Measurements from ENCODE around the gene PPM1M.

The PPM1M gene

DNA sequence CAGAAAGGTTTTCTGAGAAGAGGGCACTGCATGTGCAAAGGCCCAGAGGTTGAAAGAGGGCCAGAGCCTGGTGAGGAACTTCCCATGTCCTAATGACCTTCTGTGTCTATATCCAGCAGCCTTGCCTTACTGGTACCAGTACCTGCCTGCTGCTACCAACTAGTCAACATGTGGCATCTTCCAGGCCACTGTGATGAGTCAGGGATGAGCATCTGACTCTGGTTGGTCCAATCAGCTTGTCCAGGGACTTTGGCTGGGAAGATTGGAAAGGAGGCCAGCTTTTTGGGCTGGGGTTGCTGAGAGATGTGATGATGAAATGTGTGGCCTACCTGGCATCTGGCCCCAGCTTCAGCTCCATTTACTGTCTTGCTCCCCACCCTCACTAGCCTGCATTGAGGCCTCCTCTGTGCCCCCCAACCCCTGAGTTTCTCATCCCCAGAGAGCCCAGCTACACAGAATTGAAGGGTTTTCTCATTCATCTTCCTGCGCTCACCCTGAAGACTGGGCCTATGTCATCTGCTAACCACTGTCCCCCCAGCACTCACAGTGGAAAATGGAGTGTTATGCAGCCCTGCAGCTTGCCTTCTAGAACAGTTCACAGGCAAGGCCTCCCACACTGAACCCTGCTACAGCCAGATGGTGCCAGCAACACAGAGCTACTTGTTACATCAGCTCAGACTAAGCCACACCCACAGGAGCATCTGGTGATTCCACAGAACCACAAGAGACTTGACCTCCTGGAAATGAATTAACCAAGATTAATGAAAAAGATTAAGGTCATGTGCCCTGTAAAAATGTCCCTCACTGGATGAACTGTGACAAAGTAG lies 5.3 kb upstream of the PPM1M start:
- peak; percentile 77 for DNase-seq (ENCODE audit: low read depth)
- TF ChIP-seq MYC (IDR thresholded peaks at IDR 0.05; ENCODE audit: low read depth, low read length) (no peak), POLR2A (IDR thresholded peaks at IDR 0.05; ENCODE audit: extremely low read depth, insufficient read length) (no peak), CTCF (IDR thresholded peaks at IDR 0.05; ENCODE audit: low read depth, low read length) (no peak)
- TF ChIP-seq, protein P1, sequence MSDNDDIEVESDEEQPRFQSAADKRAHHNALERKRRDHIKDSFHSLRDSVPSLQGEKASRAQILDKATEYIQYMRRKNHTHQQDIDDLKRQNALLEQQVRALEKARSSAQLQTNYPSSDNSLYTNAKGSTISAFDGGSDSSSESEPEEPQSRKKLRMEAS (IDR thresholded peaks at IDR 0.05; ENCODE audit: low read depth, low read length) = no peak
- peak overlapping the region; percentile 99 for H3K4me3 ChIP-seq (ENCODE audit: low read depth, low read length)

- TF ChIP-seq, protein P1 (IDR thresholded peaks at IDR 0.05; ENCODE audit: low read depth, low read length) = no peak
- TF ChIP-seq MYC (IDR thresholded peaks at IDR 0.05; ENCODE audit: low read depth, low read length) = no peak
- TF ChIP-seq POLR2A (IDR thresholded peaks at IDR 0.05; ENCODE audit: extremely low read depth, insufficient read length) = no peak
- no peak for TF ChIP-seq CTCF (IDR thresholded peaks at IDR 0.05; ENCODE audit: low read depth, low read length)
- no peak for DNase-seq (ENCODE audit: low read depth)
- H3K4me3 ChIP-seq (ENCODE audit: low read depth, low read length) = no peak overlapping the region
Measured at GRCh38 chr3:52240886-52241370, 4.6 kb upstream of the PPM1M start.

- DNase-seq (ENCODE audit: low read depth) = no peak
- no peak for TF ChIP-seq MYC (IDR thresholded peaks at IDR 0.05; ENCODE audit: low read depth, low read length)
- no peak overlapping the region for H3K4me3 ChIP-seq (ENCODE audit: low read depth, low read length)
Measured at GRCh38 chr3:52242039-52242438, 3.5 kb upstream of the PPM1M start.

DNA sequence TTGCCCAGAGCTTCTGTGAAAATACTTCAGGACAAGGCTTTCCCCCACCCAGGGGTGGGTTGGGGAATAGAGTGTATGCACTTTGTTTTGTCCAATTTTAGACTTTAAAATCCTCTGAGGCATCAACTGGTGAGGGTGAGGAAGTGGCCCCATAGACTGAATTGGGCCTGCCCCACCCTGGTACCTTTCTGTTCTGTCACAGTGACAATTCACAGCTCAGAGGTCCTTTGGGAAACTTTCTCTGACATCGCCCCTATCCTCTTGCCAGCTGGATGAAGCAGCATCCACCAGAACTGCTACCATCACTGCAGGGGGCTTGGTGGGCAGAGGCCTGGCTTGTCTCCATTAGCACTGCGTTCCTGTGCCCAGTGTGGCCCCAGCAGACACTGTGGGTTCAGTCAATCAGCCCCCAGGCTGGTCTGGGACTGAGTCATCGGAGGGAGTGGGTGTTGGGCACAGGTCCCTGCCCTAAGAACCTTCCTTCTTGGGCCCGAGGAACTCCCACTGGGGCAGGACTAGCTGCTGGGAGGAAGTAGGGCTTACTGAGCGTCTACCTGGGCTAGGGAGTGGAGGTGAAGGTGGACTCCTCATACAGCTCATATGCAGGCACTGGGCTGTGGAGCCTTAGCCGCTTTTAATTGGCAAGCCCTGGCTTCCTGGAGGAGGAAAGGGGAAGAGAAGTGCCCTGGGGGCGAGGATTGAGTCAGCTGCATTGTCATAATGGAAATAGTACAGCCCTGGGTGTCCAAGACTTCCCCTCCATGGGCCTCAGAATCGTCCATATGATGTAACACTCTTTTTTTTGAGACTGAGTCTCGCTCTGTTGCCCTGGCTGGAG lies 1.5 kb upstream of the PPM1M start:
- TF ChIP-seq POLR2A (IDR thresholded peaks at IDR 0.05; ENCODE audit: extremely low read depth, insufficient read length) = no peak
- TF ChIP-seq CTCF (IDR thresholded peaks at IDR 0.05; ENCODE audit: low read depth, low read length) = no peak
- TF ChIP-seq, protein P1 (IDR thresholded peaks at IDR 0.05; ENCODE audit: low read depth, low read length) = no peak
- no peak for TF ChIP-seq MYC (IDR thresholded peaks at IDR 0.05; ENCODE audit: low read depth, low read length)
- no peak overlapping the region for H3K4me3 ChIP-seq (ENCODE audit: low read depth, low read length)
- peak; percentile 91 for DNase-seq (ENCODE audit: low read depth)

GRCh38 chr3:52246264-52246620 lies 683 bp downstream of the PPM1M start:
- no peak overlapping the region for H3K4me3 ChIP-seq (ENCODE audit: low read depth, low read length)
- peak; percentile 2 for DNase-seq (ENCODE audit: low read depth)
- TF ChIP-seq, protein P1 (IDR thresholded peaks at IDR 0.05; ENCODE audit: low read depth, low read length) = no peak
- no peak for TF ChIP-seq CTCF (IDR thresholded peaks at IDR 0.05; ENCODE audit: low read depth, low read length)
- TF ChIP-seq POLR2A (IDR thresholded peaks at IDR 0.05; ENCODE audit: extremely low read depth, insufficient read length) = no peak
- TF ChIP-seq MYC (IDR thresholded peaks at IDR 0.05; ENCODE audit: low read depth, low read length) = no peak

All from NB4 (cell line).